IMR-90 (cell line): ENCODE data around the gene TMEM161A.

ENCODE experiments used
- BHLHE40 ChIP-seq: fragments of 150-350 bp; IDR thresholded peaks from 2 replicates; pipeline ENCODE4 v1.6.1; 2016; ENCODE audit warnings: mild to moderate bottlenecking, low read depth, low read length
- CEBPB ChIP-seq: IDR thresholded peaks from 2 replicates; pipeline ENCODE4 v1.6.1; 2012; ENCODE audit warnings: low read depth, low read length, improper control_type of control experiment
- ELK1 ChIP-seq: fragments of 150-350 bp; IDR thresholded peaks from 2 replicates; pipeline ENCODE4 v1.6.1; 2016; ENCODE audit warnings: low read depth, mild to moderate bottlenecking, low read length, moderate library complexity, borderline replicate concordance
- FOS ChIP-seq: fragments of 150-350 bp; IDR thresholded peaks from 2 replicates; pipeline ENCODE4 v1.6.1; 2016; ENCODE audit warnings: low read depth, low read length
- MAZ ChIP-seq: IDR thresholded peaks from 2 replicates; pipeline ENCODE4 v1.6.1; 2012; ENCODE audit warnings: low read depth, mild to moderate bottlenecking, low read length, improper control_type of control experiment, moderate library complexity, borderline replicate concordance
- POLR2A ChIP-seq: IDR thresholded peaks from 2 replicates; pipeline ENCODE4 v1.6.1; 2012; ENCODE audit warnings: mild to moderate bottlenecking, low read depth, low read length
- RAD21 ChIP-seq: IDR thresholded peaks from 2 replicates; pipeline ENCODE4 v1.6.1; 2012; ENCODE audit warnings: low read length, improper control_type of control experiment
- RCOR1 ChIP-seq: IDR thresholded peaks from 2 replicates; pipeline ENCODE4 v1.6.1; 2012; ENCODE audit warnings: mild to moderate bottlenecking, low read length, improper control_type of control experiment; ENCODE audit not compliant: insufficient replicate concordance
- RFX5 ChIP-seq: IDR thresholded peaks from 2 replicates; pipeline ENCODE4 v1.8.0; 2012; ENCODE audit warnings: low read depth, mild to moderate bottlenecking, low read length, moderate library complexity
- SMC3 ChIP-seq: fragments of 150-350 bp; IDR thresholded peaks from 2 replicates; pipeline ENCODE4 v1.6.1; 2016; ENCODE audit warnings: low read depth, mild to moderate bottlenecking, antibody characterized with exemption, low read length, moderate library complexity
- TF ChIP-seq, protein P1 (sequence below): conservative IDR thresholded peaks from 2 replicates; pipeline ENCODE4 v1.5.1; 2012; ENCODE audit warnings: mild to moderate bottlenecking, low read depth, low read length, improper control_type of control experiment
- TF ChIP-seq, protein P2 (sequence below): fragments of 150-350 bp; IDR thresholded peaks from 2 replicates; pipeline ENCODE4 v1.6.1; 2017; ENCODE audit warnings: mild to moderate bottlenecking, antibody characterized with exemption, low read length, low read depth

DNA sequence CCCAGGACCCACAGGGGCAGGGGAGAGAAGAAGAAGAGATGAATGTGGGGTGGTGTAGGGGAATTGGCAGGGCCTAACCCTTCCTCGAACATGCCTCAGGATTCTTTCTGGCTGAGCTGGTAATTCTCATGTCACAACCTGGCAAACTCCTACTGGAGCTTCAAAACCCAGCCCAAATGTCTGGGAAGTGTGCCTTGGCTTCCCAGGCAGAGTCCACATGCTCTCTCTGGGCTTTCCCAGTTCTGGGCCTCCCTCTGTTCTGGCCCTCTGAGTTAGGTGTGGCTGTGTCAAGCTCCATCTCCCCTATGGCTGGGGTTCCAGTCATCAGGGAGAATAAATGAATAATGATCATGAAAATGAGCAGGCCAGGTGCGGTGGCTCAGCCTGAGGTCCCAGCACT, 11.2 kb upstream of the TMEM161A start:
- TF ChIP-seq POLR2A (no peak), RFX5 (no peak), RCOR1 (no peak), RAD21 (no peak), BHLHE40 (no peak), ELK1 (no peak), FOS (no peak), SMC3 (no peak), MAZ (no peak), CEBPB (no peak)
- TF ChIP-seq, protein P1, sequence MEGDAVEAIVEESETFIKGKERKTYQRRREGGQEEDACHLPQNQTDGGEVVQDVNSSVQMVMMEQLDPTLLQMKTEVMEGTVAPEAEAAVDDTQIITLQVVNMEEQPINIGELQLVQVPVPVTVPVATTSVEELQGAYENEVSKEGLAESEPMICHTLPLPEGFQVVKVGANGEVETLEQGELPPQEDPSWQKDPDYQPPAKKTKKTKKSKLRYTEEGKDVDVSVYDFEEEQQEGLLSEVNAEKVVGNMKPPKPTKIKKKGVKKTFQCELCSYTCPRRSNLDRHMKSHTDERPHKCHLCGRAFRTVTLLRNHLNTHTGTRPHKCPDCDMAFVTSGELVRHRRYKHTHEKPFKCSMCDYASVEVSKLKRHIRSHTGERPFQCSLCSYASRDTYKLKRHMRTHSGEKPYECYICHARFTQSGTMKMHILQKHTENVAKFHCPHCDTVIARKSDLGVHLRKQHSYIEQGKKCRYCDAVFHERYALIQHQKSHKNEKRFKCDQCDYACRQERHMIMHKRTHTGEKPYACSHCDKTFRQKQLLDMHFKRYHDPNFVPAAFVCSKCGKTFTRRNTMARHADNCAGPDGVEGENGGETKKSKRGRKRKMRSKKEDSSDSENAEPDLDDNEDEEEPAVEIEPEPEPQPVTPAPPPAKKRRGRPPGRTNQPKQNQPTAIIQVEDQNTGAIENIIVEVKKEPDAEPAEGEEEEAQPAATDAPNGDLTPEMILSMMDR = no peak
- TF ChIP-seq, protein P2, sequence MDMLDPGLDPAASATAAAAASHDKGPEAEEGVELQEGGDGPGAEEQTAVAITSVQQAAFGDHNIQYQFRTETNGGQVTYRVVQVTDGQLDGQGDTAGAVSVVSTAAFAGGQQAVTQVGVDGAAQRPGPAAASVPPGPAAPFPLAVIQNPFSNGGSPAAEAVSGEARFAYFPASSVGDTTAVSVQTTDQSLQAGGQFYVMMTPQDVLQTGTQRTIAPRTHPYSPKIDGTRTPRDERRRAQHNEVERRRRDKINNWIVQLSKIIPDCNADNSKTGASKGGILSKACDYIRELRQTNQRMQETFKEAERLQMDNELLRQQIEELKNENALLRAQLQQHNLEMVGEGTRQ = no peak
